PC-9 (cell line): ENCODE measurements around the gene RTF2.

Experiments
- EZH2 ChIP-seq: fragments of 200-600 bp; sonication (generic); IDR thresholded peaks from 2 replicates; pipeline ENCODE4 v1.8.0; 2017; ENCODE audit warnings: antibody characterized with exemption, low read depth
- TF ChIP-seq, protein P1 (sequence below): fragments of 200-600 bp; sonication (generic); conservative IDR thresholded peaks from 2 replicates; pipeline ENCODE4 v1.6.1; 2017; ENCODE audit warnings: mixed run types, antibody characterized with exemption, mild to moderate bottlenecking, moderate library complexity

DNA sequence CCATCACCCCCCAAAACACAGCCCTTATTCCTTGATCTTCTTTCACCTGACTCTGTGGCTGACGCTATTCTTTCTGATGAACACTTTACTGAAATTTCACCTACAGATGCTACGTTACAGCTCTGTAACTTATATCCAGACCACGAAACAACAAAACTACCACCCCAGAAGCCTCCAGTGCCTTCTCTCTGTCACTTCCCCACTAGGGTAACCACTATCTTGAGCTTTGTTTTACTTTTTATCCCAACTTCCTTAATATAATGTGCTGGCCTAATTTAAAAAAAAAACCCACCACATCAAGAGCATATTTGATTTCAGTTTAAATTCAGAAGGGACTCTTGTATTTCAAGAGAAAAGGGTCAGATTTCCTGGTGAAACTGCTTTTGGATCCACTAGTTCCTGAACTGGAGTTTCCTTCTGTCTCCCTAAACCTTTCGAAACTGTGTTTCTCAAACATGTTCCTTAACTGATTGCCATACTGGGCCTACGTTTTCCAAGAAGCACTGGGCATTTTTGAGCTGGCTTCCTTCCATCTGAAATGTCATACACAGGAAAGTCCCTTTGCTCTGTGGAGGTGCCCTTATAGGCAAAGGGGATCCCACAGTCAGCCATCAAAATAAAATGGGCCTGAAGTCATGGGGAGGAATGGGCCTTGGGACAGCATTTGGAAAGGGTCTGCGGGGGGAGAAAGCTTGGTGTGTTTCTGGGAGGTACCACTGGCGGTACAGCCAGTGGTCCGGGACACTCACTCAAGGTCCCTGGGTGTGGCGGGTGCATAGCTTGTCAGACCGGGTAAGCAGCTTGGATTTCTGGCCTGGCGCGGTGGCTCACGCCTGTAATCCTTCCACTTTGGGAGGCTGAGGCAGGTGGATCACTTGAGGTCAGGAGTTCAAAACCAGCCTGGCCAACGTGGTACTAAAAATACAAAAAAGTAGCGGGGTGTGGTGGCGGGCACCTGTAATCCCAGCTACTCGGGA is 25.8 kb upstream of the RTF2 start:
- TF ChIP-seq, protein P1, sequence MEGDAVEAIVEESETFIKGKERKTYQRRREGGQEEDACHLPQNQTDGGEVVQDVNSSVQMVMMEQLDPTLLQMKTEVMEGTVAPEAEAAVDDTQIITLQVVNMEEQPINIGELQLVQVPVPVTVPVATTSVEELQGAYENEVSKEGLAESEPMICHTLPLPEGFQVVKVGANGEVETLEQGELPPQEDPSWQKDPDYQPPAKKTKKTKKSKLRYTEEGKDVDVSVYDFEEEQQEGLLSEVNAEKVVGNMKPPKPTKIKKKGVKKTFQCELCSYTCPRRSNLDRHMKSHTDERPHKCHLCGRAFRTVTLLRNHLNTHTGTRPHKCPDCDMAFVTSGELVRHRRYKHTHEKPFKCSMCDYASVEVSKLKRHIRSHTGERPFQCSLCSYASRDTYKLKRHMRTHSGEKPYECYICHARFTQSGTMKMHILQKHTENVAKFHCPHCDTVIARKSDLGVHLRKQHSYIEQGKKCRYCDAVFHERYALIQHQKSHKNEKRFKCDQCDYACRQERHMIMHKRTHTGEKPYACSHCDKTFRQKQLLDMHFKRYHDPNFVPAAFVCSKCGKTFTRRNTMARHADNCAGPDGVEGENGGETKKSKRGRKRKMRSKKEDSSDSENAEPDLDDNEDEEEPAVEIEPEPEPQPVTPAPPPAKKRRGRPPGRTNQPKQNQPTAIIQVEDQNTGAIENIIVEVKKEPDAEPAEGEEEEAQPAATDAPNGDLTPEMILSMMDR: no peak
- no peak for TF ChIP-seq EZH2
